Mammary epithelial cell (primary cell): ENCODE measurements around the gene EIF2S2.

ENCODE experiments used
- CTCF ChIP-seq, 2 donors: IDR thresholded peaks in 1 of 2; conservative IDR thresholded peaks in 1 of 2; 2 replicates each; pipeline ENCODE4 v1.5.1; 2011 to 2012; ENCODE audit warnings: inconsistent platforms in 2 of 2, low read length in 2 of 2, mild to moderate bottlenecking in 2 of 2, control low read depth in 1 of 2, low read depth in 1 of 2; ENCODE audit not compliant: insufficient read depth in 1 of 2; ENCODE audit errors: extremely low read depth in 1 of 2
- EZH2 ChIP-seq: IDR thresholded peaks from 2 replicates; pipeline ENCODE4 v1.6.1; 2012; ENCODE audit warnings: low read length, inconsistent platforms, borderline replicate concordance

GRCh38 chr20:34089655-34090345, 22.2 kb downstream of the EIF2S2 start:
- TF ChIP-seq CTCF (conservative IDR thresholded peaks at IDR 0.05 in 1 of 2, IDR thresholded peaks at IDR 0.05 in 1 of 2; ENCODE audit: extremely low read depth in 1 of 2, insufficient read depth in 1 of 2, low read depth in 1 of 2, low read length in 2 of 2) (no peak), EZH2 (no peak)
